IPS-NIHi11 (cell line): Measurements from ENCODE around the gene DBNL.

ENCODE experiments used
- DNase-seq: peaks from one replicate; pipeline ENCODE4 v3.0.0; 2012; ENCODE audit warnings: mixed read lengths, low spot score

Gene DBNL

DNA sequence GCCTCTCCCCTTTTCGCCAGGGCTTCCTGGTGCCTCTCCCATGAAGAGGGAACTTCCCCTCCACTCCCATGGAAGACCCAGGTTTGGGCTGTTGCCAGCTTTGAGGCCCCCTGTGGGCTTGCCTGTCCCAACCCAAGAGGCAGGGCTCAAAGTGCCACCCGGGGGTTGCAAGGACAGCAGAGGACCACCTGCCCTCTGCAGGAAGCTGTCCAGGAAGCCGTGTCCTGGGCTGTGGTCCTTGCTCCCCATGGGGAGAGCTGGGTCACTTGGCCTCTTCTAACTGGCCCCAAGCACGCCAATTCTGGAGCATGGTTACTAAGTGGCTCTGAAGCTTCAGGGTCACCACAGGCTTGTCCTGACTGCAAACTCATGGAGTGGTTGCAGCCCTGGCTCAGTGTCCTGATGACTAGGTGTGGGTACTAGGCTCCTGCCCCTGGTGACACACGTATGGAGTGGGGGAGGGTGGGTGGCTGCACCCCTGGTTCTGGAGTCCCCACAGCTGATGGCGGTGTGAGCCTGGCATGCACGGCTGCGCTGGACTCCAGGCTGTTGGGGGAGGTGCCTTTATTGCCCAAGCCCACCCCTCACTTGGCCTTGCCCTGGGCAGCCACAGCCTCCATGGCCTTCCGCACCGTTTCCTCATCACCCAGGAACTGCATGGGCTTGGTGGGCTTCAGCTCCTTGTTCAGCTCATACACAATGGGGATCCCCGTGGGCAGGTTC, 17.8 kb downstream of the DBNL start:
- no peak for DNase-seq

DNA sequence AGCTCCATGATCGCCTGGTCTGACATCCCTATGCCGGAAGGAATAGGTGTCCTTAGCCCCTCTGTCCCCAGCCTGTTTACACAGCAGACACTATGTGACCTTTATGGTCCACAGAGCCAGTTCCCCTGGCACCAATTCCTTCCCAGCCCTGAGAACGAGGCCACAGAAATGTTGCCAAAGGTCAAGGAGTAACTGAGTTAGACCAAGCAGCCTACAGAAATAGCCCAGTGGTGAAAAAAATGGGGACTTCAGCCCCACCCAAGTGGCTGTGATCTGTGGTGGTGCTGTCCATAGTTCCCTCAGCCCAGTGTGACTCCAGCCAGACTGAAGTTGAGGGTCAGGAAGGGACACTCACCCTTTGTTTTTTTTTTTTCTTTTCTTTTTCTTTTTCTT, 18.4 kb downstream of the DBNL start:
- DNase-seq, result no peak

DNA sequence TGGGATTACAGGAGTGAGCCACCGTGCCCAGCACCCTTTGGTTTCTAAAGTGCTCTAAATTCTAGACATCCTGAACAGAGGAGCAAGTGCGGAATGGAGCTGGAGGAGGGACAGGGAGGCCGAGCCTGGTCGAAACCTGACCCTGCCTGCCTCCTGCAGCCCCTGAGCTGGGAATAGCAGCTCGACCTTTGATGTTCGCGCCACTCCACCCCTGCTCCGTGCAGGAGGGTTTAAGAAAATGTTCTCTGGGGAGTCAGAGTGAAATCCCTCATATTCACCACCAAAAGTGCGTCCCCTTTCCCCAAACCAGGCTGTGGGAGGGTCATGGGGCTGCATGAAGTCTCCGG, 19.0 kb downstream of the DBNL start:
- DNase-seq, result peak; percentile 67

DNA sequence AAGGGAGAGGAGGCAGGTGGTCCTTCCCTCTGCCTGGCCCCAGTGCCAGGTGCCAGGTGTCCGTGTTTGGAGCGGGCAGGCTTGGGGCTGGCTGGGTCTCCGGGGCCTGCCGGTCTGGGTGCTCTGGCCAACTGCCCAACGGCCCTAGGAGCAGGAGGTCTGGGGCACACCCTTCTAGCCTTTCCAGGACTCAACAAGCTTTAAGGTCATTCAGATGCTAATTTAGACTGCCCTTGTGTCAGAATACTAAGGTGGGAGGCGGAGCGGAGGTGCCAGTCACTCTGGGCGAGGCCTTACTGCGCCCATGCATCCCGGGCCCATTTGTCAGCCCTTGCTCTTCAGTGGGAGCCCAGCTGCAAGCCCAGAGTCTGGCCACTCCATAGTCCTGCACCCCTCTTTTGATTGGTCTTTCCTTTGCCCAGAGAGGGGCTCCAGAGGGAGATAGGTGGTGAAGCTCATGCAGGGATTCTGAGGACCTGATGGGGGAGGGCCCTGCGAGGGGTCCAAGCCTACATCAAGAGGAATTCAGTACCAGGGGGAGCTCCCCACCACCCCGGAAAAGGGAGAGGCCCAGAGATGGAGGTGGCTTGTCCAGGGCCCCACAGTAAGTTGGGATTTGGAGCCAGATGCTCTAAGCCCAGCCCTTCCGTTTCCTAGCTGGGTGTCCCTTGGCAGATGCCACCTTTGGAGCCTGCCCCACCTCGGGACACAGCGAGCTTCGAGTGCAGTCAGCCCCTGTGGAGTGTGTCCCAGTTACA, 19.6 kb downstream of the DBNL start:
- DNase-seq, result peak; percentile 67

DNA sequence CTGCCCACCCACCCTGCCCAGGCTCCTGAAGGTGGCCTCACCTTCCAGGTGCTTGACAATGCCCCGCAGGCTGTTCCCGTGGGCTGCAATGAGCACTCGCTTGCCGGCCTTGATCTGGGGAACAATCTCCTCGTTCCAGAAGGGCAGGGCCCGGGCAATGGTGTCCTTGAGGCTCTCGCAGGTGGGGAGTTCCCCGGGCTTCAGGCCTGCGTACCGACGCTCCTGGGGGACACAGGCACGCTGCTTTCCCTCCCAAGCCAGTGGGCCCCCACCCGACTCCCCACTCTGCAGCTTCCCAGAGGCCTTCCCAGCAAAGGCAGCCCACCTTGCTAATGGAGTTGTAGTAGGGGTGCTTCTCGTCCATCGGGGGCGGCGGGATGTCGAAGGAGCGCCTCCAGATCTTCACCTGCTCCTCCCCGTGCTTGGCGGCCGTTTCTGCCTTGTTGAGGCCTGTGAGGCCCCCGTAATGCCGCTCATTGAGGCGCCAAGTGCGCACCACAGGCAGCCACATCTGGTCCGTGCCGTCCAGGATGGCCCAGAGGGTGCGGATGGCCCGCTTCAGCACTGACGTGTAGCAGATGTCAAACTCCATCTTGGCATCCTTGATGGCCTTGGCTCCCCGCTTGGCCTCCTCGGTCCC, 20.4 kb downstream of the DBNL start:
- DNase-seq, result no peak

DNA sequence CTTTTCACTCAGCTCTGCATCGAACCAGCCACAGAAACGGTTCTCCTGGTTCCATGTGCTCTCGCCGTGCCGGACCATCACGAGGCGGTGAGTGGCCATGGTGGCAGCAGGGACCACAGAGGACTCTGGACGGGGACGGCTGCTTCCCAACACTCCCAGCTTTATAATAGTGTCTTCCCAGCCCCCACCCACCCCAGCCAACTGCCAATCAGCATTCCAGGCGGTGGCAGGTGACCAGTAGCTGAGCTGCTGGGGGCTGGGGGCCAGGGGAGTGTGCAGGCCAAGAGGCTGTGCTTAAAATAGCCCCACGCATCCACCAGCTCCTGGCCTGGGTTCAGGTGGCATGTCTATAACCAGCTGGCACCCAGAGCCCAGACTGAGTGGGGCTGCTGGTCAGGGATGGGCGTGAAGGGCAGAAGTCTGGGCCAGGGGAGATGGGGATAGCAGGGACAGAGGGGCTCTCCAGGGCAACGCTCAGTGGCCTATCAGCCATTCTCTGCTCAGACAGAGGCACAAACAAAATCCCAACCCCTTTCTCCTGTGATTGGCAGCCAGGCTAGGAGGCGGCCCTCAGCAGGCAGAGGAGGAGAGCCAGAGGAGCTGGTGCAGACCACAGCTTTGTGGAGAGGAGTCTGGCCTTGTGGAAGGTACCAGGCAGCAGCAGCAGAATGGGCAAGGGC, 21.1 kb downstream of the DBNL start, which contains the start of gene PGAM2:
Gene PGAM2, minus strand, starts transcription at position 137 of the 680 bp plus-strand sequence. Its CDS starts 38 bp downstream, at position 99.
- peak; percentile 72 for DNase-seq

DNA sequence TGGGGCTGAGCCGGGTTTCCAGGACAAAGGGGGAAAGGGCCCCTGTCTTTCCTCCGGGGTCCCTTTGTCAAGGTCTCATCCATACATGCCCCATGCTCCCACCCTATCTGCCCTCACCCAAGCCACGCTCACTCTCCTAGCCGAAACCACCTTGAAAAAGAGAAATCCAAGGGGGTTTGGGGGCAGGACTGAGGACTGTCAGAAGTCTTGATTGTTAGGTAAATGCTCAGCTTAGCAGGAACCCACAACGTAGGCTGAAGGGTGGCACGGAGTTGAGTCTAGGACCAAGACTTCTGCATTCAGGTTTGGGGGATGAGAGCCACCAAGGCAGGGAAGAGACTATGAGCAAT, 21.6 kb downstream of the DBNL start:
- no peak for DNase-seq

DNA sequence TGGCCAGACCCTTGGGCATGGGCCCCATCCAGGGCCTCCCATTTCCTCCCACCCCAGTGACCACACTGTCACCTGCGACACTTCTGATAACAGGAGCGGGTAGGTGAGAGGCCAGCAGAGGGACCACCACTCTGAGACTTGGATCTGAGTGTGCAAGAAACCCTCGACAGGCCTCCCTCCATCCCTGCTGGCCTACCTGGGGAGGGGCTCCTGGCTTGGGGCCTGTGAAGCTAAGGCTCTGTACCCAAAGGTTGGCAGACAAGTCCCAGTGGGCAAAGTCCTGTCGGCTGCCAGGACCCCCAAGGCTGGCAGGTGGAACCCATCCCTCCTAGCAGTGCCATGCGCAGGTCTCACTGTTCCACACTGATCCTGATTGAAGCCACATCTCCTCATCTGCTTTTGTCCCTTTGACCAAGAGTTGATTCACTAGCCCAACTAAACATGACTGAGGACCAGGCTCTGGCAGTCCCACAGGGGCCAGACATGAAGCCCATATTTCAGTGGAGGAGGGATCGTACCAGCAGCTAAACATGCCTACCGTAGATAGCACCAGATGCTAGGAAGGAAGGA, 22.1 kb downstream of the DBNL start:
- no peak for DNase-seq

DNA sequence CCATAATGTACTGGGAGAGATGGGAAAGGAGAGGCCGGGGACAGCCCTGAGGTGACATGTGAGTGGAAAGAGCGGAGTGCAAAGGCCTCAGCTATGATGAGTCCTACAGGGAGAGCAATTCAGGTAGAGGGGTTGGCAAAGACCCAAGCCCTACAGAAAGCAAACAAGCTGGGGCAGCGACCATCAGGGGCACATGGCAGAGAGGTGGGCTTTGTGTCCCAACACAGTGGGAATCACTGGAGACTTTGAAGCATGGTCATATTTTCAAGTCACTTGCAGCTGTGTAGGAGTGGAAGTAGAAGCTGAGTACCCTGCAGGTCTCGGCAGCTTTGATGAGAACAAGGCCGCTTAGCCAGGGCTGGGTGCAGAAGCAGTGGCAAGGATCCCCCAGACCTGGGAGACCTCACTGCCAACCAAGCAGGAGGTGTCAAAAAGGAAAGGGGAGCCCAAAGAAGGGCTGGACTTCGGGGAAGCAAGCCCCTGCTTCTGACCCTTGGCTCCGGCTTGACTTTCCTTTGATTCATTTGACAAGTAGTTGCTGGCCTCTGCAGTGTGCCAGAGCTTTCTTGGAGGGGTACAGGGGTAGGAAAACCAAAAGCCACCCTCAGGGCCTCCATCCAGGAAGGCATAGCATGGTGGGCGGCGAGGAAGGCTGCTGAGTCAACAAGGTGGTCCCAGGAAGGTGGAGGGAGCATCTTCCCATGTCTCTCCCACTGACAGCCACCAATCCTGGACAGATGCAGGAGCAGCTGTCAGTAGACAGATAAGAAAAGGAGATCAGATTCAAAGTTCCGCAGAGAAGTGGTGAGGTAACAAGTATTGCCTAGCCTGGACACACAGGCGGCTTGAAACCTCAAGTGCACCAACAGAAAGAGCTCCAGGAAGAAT, 22.8 kb downstream of the DBNL start:
- no peak for DNase-seq

DNA sequence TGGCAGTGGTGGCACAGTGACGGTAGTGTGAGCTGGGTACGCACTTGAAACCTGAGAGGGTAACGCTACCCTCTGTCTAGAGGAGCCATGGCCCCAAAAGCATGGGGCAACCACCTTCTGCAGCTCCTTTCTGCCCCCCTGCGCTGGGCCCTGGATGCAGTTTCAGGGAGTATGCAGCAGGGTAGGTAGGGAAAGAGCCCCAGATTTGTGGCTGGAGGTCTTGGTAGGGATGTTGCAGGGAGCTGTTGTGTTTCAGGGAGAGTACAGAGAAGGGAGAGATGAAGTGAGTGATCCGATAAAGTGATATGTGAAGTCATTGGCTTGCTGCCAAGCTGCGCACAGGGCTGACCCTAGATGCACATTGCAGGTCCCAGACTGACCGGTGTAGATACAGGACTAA, 23.6 kb downstream of the DBNL start:
- DNase-seq, result no peak

DNA sequence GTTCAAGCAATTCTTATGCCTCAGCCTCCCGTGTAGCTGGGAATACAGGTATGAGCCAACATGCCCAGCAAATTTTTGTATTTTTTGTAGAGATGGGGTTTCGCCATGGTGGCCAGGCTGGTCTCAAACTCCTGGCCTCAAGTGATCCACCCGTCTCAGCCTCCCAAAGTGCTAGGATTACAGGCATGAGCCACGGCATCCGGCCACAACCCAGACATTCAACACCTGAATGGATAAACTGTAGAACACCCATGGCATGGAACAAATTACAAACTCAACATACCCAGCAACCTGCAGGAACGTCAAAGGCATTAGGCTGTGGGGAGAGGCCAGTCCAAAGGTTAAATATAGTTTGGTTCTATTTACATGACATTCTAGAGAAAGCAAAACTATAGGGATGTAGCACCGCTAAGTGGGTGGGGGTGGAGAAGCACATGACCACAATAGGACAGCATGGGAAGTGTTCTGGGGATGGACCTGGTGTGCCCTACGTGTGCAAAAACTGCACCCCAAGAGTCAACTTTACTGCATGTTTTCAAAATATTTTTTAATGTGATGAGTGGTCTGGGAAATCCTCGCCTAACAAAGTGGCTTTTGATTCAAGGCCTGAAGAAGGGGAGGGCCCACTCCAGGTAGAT, 27.3 kb downstream of the DBNL start:
- no peak for DNase-seq

DNA sequence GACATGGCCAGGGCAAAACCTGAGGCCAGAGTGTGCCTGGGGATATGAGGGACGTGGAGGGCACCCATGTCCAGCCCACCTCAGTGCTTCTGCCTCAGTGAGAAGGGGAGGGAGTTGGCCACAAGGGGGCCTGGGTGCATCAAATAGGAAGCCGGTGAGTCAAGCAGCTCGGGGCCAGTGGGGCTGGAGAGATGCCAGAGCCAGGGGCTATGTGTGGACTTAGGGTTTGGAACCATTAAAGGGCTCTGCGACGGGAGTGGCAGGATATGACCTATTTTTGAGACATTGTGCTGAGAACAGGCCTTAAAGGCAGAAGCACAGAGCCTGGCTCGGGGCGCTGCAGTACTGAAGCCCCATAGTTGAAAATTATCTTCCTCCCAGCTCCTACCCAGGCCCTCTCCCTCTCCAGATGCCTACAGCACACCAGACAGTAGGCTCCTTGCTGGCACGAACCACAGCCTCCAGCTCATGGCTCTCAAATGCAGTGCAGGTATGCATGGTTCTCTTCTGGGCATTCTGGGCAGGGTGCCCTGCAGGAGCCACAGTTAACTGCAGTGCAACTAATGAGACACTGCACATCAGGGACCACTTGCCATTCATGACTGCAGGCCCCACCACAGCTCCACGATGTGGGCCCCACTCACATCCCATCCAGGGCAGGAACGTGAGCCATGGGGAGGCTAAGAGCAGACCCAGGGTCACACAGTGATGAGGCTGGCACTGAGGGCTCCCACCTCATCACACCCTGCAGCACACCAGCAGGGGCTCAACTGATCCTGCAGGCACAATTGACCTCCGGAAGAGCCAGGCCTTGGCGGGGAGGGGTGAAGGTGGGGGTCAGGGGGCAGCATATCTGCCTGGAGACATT, 28.1 kb downstream of the DBNL start:
- peak; percentile 84 for DNase-seq

DNA sequence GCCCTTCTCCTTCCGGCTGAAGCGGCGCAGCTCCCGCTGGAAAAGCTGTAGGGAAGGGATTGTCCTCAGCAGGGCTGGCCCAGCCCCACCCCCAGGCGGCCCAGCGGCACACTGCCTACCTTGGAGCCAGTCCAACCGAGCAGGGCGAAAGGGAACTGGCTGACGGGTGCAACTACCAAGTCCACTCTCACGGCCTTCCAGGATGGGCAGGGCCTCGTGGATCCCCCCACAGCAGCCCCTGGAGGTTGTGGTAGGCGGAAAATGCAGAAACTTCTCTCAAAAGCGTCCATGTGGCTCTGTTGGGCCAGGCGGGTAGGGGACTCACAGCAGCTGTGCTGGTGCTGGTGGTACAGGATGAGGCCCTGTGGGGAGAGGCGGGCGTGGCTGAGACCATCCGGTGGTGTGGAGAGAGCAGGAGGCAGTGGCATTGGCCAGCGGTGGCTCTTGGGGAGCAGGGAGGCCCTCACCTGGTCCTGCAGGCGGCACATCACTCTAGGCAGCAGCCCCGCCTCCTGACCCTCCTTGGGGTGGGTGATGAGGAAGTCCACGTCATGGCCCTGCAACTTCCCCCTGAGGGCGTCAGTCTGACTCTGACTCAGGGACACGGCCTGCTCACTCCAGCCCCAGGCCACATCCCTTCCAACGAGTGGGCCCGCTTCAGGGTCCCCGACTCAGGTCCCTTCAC, 29.3 kb downstream of the DBNL start:
- DNase-seq, result peak; percentile 46

DNA sequence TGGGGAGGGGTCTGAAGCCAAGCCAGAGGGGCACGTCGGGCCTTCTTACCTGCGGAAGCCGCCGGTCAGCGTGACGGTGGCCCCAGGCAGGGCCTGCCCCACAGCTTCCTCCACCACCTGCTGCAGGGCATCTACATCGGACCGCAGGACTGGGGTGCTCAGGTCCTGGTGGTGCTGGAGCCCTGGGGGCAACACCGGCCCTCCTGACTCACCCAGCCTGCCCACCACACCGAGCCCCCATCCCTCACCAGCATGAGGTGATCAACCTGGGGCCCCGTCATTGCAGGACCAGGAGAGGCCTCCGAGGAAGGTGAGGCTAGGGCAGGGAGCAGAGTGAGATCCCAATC, 29.8 kb downstream of the DBNL start:
- DNase-seq, result peak; percentile 9

DNA sequence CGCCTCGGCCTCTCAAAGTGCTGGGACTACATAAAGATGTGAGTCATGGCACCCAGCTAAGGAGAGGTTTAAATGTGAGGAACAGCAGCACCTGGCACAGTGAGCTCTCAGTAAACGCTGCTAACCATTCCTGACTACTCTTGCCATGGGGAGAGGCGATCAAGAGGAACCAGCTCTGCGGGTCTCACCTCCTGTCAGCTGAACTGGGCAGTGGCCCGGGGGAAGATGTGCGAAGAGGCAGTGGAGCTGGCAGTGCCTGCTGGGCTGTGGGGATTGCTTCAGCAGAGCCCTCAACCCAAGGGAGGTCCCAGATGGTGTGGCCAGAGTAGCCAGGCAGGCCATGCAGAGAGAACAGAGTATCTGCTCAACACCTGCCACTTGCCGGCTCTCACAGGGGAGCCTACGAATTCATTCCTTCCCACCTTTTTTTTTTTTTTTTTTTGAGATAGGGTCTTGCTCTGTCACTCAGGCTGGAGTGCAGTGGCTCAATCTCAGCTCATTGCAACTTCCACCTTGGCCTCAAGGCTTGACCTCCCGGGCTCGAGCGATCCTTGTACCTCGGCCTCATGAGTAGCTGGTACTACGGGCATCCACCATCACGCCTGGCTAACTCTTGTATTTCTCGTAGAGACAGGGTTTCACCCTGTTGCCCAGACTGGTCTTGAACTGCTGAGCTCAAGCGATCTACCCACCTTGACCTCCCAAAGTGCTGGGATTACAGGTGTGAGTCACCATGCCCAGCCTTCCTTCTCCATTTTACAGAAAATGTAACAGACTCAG, 31.0 kb downstream of the DBNL start:
- no peak for DNase-seq

DNA sequence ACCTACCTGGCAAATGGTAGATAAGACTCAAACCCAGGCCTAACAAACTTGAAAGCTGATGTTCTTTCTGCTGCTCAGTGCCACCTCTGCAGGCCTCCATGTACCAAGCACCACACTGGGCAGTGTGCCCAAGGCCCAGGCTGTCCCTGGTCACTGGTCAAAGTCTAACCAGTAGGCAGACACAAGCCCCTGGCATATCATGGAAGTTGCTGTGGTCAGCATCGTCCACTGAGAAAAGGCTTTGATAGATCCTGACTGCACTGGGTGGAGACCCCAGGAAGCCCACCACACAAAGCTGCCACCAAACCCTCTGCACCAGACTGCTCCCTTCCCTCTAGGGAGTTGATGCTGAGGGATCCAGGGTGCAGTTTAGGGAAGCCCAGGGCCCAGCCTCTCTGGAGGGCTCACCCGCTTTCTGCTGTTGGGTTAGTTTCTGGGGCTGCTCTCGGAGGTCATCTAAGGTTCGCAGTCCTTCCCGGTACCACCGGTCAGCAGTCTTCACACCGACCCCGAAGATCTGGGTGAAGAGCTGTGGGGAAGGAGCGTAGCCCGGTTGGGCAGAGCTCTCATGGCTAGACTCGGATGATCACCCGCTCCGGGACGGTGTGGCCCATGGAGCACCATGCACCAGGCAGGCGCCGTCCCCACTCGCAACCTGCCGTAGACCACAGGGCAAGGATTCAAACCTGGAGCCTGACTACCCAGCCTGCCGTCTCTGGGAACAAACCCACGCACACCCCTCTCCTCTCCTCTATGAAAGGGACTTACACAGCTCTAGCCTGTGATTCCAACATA, 31.8 kb downstream of the DBNL start:
- DNase-seq, result no peak

DNA sequence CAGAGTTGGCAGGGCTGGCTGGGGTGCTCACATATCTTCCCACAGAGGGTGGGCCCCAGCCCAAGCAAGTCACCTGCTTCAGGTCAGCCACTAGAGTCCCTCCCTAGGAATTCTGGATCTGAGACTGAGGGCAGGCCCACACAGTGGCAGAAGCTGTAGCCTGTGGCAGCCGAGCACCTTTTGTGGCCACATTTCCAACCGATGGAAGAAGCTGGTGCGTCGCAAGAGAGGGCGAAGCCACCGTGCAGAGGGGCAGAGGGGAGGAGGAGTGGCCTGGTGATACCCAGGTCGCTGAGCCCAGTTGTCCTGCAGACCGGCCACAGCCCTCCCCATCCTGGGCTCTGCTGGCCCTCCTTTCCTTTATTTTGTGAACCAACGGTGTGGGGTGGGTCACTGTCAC, 32.6 kb downstream of the DBNL start:
- DNase-seq, result no peak

DNA sequence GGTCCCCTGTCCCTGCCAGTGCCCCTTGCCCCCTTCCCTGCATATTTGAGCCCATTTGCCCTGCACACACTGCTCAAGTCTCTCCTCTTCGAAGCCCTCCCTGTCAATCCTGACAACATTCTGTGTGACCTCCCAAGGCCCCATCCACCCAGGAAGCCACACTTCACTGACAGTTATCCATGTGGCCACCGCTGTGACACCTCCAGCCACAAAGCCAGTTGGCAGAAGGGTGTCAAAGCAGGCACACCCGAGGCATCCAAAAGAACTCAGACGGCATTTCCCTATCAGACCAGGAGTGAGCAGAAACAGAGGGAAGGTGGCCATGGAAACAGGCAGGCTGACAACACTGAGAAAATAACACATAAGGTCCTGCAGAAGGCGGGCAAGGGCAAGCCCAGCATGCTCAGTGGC, 33.2 kb downstream of the DBNL start:
- DNase-seq, result no peak
